ENCODE data around the gene SLAMF9. TPM values are rescaled to one million over a fixed set of nuclear protein-coding genes. Genes with fewer than 3 reads are reported as not detected.

SLAMF9 gene
- total and polyA plus RNA-seq, 2 donors (not counting 3 experiments of a cell fraction or from before 2014, with no cell fraction given), result not detected

DNA sequence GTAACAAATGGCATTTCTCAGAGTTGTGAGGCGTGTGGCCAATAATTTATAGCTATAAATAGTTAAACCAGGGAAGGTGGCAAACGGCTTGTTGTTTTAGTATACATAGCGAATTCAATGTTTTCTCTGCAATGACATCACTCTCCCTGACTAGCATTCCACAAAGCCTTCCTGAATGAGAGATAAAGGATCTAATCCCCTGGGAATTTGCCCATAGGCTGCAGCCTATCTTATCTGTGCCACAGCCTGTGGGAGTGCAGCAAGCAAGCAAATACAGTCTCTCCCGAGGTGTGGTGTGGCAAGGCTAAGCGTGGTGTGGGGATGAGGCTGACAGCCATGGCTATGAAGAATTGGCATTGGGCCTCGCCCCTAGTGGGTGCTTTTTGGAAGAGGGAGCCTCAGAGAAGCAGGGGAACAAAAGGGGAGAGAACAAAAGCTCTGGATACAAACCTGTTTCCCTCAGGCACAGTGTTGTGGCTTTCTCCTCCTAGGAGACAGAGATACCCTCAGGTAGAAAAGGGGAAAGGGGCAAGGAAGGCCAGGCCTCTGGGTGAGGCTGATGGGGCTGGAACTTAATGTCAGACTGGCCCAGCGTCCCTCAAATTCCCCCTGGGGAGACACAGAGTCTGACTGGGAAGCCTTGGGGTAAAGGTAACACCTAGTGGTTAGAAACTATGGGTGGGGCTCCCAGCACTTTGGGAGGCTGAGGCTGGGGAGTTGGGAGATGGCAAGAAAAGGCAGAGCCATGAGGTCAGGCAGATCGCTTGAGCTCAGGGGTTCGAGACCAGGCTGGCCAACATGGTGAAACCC lies 37.6 kb downstream of the SLAMF9 start:
- H3K4me2 ChIP-seq (ENCODE audit: insufficient read depth, low read length), result peak overlapping the region; percentile 16
- peak; percentile 91 for DNase-seq (ENCODE audit: low read depth, low spot score)
- CTCF ChIA-PET, result interaction anchor here (1.0 to 1.9 kb wide), 9 partner anchors 8 to 784 kb away, joined by 3 to 10 read pairs (median 5); partner anchors contain the start of genes CFAP45, DUSP23 and TAGLN2

DNA sequence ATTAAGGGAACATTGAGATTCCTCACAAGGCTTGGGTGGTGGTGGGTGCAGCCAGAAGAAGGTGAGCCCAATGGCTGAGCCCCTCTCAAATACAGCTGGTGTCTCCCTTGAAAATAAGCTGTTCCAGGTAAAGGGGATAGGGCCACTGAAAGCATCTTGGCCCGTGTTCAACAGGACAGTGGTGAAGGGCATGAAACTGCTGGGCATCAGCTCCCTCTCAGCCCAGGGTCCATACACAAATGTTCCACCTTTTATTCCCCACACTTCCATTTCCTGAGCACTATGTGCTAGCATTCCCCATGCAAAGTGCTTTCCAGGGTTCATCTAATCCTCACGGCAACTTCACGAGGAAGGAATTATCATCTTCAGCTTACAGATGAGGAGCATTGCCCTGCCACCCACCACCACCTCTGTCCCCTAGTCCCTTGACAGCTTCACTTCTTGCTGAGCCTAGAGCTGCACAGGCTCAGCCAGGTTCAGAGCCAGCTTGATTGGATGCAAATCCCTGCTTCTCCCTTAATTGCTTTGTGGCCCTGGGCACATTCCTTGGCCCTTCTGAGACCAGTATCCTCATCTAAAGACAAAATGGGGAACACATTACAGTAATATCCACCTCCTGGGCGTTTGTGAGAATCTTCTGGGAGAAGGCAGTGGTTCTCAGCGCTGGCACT lies 38.3 kb downstream of the SLAMF9 start:
- Histone ChIP-seq H3K9me3 (replicated peaks; ENCODE audit: control insufficient read depth, insufficient read depth, low read length) (no peaks in the 10 kb centered on the region), H2AFZ (ENCODE audit: low read depth, low read length) (no peak overlapping the region), H3K36me3 (ENCODE audit: control insufficient read depth in 2 of 2, extremely low read depth in 1 of 2, insufficient read depth in 2 of 2, low read length in 2 of 2) (peaks cover 13 to 27% of the 10 kb centered on the region in 2 experiments), H3K27me3 (ENCODE audit: control insufficient read depth in 2 of 2, insufficient read depth in 2 of 2, low read length in 2 of 2) (no peaks in the 10 kb centered on the region), H3K4me2 (ENCODE audit: insufficient read depth, low read length) (peak overlapping the region; percentile 16), H3K27ac (ENCODE audit: insufficient read depth, low read depth, low read length) (peak overlapping the region; percentile 91), H3K4me1 (ENCODE audit: control insufficient read depth, extremely low read depth, insufficient read depth, low read length) (peaks cover 28% of the 10 kb centered on the region), H3K4me3 (replicated peaks in 1 of 3; ENCODE audit: insufficient read depth in 1 of 3, low read depth in 1 of 3, low read length in 3 of 3) (no peak overlapping the region), H4K20me1 (replicated peaks; ENCODE audit: control insufficient read depth, extremely low read depth, insufficient read depth, low read length) (no peaks in the 10 kb centered on the region), H3K9ac (replicated peaks; ENCODE audit: extremely low read depth, insufficient read depth, low read length) (peak overlapping the region; percentile 66), H3K9me1 (replicated peaks; ENCODE audit: control insufficient read depth, extremely low read depth, insufficient read depth, low read length) (no peaks in the 10 kb centered on the region), H3K79me2 (ENCODE audit: control insufficient read depth, insufficient read depth, low read length) (peaks cover 17% of the 10 kb centered on the region)
- BruUV-seq (replicated peaks), result no TSS peak
- DNase-seq (ENCODE audit: low read depth, low spot score) (peak; percentile 13), FAIRE-seq (no peak)
- dilution Hi-C loops (cut with MboI; ENCODE audit: extremely low pct_ligation_motif_present, low sequenced_read_pairs), result no loop called here
- POLR2A ChIA-PET, result interaction anchor here (0.5 to 1.9 kb wide), 2 partner anchors 9 to 182 kb away, joined by 6 to 9 read pairs; partner anchors contain the start of gene TAGLN2
- CTCF ChIA-PET, result interaction anchor here (1.0 to 1.9 kb wide), 9 partner anchors 9 to 783 kb away, joined by 3 to 10 read pairs (median 5); partner anchors contain the start of genes CFAP45, DUSP23 and TAGLN2
- TF ChIP-seq POLR2A (IDR thresholded peaks at IDR 0.05; ENCODE audit: low read depth, low read length) (no peak), JUN (IDR thresholded peaks at IDR 0.05; ENCODE audit: borderline replicate concordance, insufficient read depth, insufficient read length, low read depth) (no peak), MYC (IDR thresholded peaks at IDR 0.05; ENCODE audit: low read depth, low read length) (no peak), FOS (IDR thresholded peaks at IDR 0.05; ENCODE audit: borderline replicate concordance, insufficient read depth, low read length) (no peak)
- TF ChIP-seq, protein P1, sequence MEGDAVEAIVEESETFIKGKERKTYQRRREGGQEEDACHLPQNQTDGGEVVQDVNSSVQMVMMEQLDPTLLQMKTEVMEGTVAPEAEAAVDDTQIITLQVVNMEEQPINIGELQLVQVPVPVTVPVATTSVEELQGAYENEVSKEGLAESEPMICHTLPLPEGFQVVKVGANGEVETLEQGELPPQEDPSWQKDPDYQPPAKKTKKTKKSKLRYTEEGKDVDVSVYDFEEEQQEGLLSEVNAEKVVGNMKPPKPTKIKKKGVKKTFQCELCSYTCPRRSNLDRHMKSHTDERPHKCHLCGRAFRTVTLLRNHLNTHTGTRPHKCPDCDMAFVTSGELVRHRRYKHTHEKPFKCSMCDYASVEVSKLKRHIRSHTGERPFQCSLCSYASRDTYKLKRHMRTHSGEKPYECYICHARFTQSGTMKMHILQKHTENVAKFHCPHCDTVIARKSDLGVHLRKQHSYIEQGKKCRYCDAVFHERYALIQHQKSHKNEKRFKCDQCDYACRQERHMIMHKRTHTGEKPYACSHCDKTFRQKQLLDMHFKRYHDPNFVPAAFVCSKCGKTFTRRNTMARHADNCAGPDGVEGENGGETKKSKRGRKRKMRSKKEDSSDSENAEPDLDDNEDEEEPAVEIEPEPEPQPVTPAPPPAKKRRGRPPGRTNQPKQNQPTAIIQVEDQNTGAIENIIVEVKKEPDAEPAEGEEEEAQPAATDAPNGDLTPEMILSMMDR (IDR thresholded peaks at IDR 0.05; ENCODE audit: extremely low read depth in 1 of 2, insufficient read depth in 1 of 2, low read depth in 1 of 2, low read length in 2 of 2), result no peak
- TF ChIP-seq, protein P2, sequence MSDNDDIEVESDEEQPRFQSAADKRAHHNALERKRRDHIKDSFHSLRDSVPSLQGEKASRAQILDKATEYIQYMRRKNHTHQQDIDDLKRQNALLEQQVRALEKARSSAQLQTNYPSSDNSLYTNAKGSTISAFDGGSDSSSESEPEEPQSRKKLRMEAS (IDR thresholded peaks at IDR 0.05; ENCODE audit: insufficient read depth, insufficient read length), result no peak
- intact Hi-C loops (cut with micrococcal nuclease), result loop anchor here (1.0 kb wide), 1 partner anchor 9 kb away; no protein-coding TSS in a partner anchor

More for the DNA sequence above, 37.6 kb downstream of the SLAMF9 start:
- Histone ChIP-seq H3K27me3 (ENCODE audit: control insufficient read depth in 2 of 2, insufficient read depth in 2 of 2, low read length in 2 of 2) (no peaks in the 10 kb centered on the region), H3K9me3 (replicated peaks; ENCODE audit: control insufficient read depth, insufficient read depth, low read length) (no peaks in the 10 kb centered on the region), H3K4me1 (ENCODE audit: control insufficient read depth, extremely low read depth, insufficient read depth, low read length) (peaks cover 25% of the 10 kb centered on the region), H3K79me2 (ENCODE audit: control insufficient read depth, insufficient read depth, low read length) (peaks cover 24% of the 10 kb centered on the region), H4K20me1 (replicated peaks; ENCODE audit: control insufficient read depth, extremely low read depth, insufficient read depth, low read length) (no peaks in the 10 kb centered on the region), H3K27ac (ENCODE audit: insufficient read depth, low read depth, low read length) (peak overlapping the region; percentile 91), H3K9me1 (replicated peaks; ENCODE audit: control insufficient read depth, extremely low read depth, insufficient read depth, low read length) (no peaks in the 10 kb centered on the region), H2AFZ (ENCODE audit: low read depth, low read length) (no peak overlapping the region), H3K4me3 (replicated peaks in 1 of 3; ENCODE audit: insufficient read depth in 1 of 3, low read depth in 1 of 3, low read length in 3 of 3) (no peak overlapping the region), H3K9ac (replicated peaks; ENCODE audit: extremely low read depth, insufficient read depth, low read length) (peak overlapping the region; percentile 66), H3K36me3 (ENCODE audit: control insufficient read depth in 2 of 2, extremely low read depth in 1 of 2, insufficient read depth in 2 of 2, low read length in 2 of 2) (peaks cover 13 to 27% of the 10 kb centered on the region in 2 experiments)
- BruUV-seq (replicated peaks), result no TSS peak
- TF ChIP-seq, protein P2 (IDR thresholded peaks at IDR 0.05; ENCODE audit: insufficient read depth, insufficient read length), result no peak
- peak; percentile 86 for TF ChIP-seq GATA2 (IDR thresholded peaks at IDR 0.05; ENCODE audit: insufficient read depth, insufficient read length, low read depth, low read length)
- TF ChIP-seq JUN (IDR thresholded peaks at IDR 0.05; ENCODE audit: borderline replicate concordance, insufficient read depth, insufficient read length, low read depth), result peak; percentile 85
- peak; percentile 7 for TF ChIP-seq FOS (IDR thresholded peaks at IDR 0.05; ENCODE audit: borderline replicate concordance, insufficient read depth, low read length)
- dilution Hi-C loops (cut with MboI; ENCODE audit: extremely low pct_ligation_motif_present, low sequenced_read_pairs) (no loop called here), intact Hi-C loops (cut with micrococcal nuclease) (loop anchor here (1.0 kb wide), 1 partner anchor 8 kb away; no protein-coding TSS in a partner anchor)
- peak; percentile 95 for FAIRE-seq
- POLR2A ChIA-PET, result interaction anchor here (0.5 to 1.9 kb wide), 2 partner anchors 8 to 182 kb away, joined by 6 to 9 read pairs; partner anchors contain the start of gene TAGLN2

Data from endothelial cell of umbilical vein (primary cell).